Liver (tissue), 3 donors: ENCODE measurements around the gene CTPS1.

Source experiments
- CTCF ChIP-seq: fragments of 150-350 bp; IDR thresholded peaks from 2 replicates; pipeline ENCODE4 v1.5.1; 2017; ENCODE audit warnings: improper control_type of control experiment, low read depth, low read length; ENCODE audit not compliant: missing input control
- GABPA ChIP-seq, 2 donors: IDR thresholded peaks in 1 of 2; conservative IDR thresholded peaks in 1 of 2; 2 replicates each; pipeline ENCODE4 v1.6.1; 2016; ENCODE audit warnings: antibody characterized with exemption in 2 of 2, mild to moderate bottlenecking in 1 of 2, moderate library complexity in 1 of 2
- MAX ChIP-seq: IDR thresholded peaks from 2 replicates; pipeline ENCODE4 v1.6.1; 2016; ENCODE audit warnings: antibody characterized with exemption
- RAD21 ChIP-seq, 2 donors: IDR thresholded peaks; 2 replicates each; pipeline ENCODE4 v1.6.1; 2016; ENCODE audit warnings: antibody characterized with exemption in 2 of 2, mild to moderate bottlenecking in 2 of 2
- TAF1 ChIP-seq: conservative IDR thresholded peaks from 2 replicates; pipeline ENCODE4 v1.6.1; 2016; ENCODE audit warnings: antibody characterized with exemption, mild to moderate bottlenecking
- ZBTB33 ChIP-seq: IDR thresholded peaks from 2 replicates; pipeline ENCODE4 v1.6.1; 2016; ENCODE audit warnings: antibody characterized with exemption
- donor health status: healthy.
- donor health status: healthy.

- no peak for TF ChIP-seq CTCF
- no peak for TF ChIP-seq RAD21 (IDR thresholded peaks at IDR 0.05)
- no peak for TF ChIP-seq MAX
- TF ChIP-seq ZBTB33: no peak
- TF ChIP-seq GABPA (IDR thresholded peaks at IDR 0.05 in 1 of 2, conservative IDR thresholded peaks at IDR 0.05 in 1 of 2): no peak
- no peak for TF ChIP-seq TAF1
These were observed 62.2 kb downstream of the CTPS1 start for GRCh38 chr1:41041614-41042270.
